Measurements from ENCODE around the gene FAM210B.

The FAM210B gene

DNA sequence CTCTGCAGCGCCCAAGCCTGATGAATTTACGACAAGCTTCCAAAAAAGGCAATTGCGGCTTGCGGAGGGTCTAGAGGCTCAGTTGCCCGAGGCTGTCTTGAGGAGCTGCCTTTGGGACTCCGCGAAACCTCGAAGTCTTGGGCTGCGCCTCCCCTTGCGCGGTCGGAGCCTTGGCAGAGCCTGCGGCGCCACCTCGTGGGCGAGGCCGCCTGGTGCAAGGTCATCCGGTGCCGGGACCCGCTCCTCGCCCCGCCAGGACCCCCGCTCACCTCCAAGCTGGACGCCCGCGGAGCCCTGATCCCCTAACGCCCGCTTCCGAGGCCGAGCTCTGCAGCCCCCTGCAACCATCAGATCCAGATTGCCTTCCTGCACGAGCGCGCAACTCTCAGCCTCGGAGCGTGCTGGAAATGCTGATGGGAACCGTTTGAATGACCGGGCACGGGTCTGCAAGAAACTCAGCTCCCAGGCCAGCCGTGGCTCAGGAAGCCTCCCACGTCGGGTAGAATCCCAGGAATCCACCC lies 14.9 kb upstream of the FAM210B start:
- DNase-seq (ENCODE audit: insufficient read length, low spot score) = peak; percentile 73
- TF ChIP-seq POU2F2 (IDR thresholded peaks at IDR 0.05; ENCODE audit: low read depth, low read length) = no peak
- no peak for TF ChIP-seq SPI1 (IDR thresholded peaks at IDR 0.05; ENCODE audit: low read depth, low read length)
- TF ChIP-seq PAX5 (IDR thresholded peaks at IDR 0.05; ENCODE audit: insufficient read depth, low read length, severe bottlenecking) = no peak
- TF ChIP-seq POLR2A (IDR thresholded peaks at IDR 0.05; ENCODE audit: low read depth, low read length) = no peak
- no peak for TF ChIP-seq TAF1 (IDR thresholded peaks at IDR 0.05; ENCODE audit: low read depth, low read length)
- TF ChIP-seq POLR2AphosphoS5 (IDR thresholded peaks at IDR 0.05; ENCODE audit: low read depth, low read length) = no peak
- FAIRE-seq = no peak

DNA sequence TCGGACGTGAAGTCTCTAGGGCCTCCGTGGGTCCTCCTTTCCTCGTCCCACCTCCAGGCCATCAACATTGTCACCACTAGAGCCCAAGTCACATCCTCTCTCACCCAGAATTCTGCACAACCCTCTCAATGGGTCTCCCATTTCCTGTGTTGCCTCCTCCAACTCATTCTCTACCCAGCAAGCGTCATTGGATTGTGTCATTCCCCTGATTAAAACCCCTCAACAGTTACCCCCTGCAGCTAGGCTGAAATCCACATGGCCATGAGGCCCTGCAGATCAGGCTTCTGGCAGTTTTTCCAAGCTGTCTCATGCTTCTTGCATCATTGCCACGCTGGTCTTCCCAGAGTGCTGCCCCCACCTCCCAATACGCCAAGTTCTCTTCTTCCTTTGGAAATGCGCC lies 12.9 kb upstream of the FAM210B start:
- FAIRE-seq = no peak
- TF ChIP-seq POU2F2 (IDR thresholded peaks at IDR 0.05; ENCODE audit: low read depth, low read length) = no peak
- no peak for TF ChIP-seq POLR2A (IDR thresholded peaks at IDR 0.05; ENCODE audit: low read depth, low read length)
- TF ChIP-seq PAX5 (IDR thresholded peaks at IDR 0.05; ENCODE audit: insufficient read depth, low read length, severe bottlenecking) = no peak
- no peak for TF ChIP-seq TAF1 (IDR thresholded peaks at IDR 0.05; ENCODE audit: low read depth, low read length)
- TF ChIP-seq SPI1 (IDR thresholded peaks at IDR 0.05; ENCODE audit: low read depth, low read length) = no peak
- TF ChIP-seq POLR2AphosphoS5 (IDR thresholded peaks at IDR 0.05; ENCODE audit: low read depth, low read length) = no peak
- no peak for DNase-seq (ENCODE audit: insufficient read length, low spot score)

DNA sequence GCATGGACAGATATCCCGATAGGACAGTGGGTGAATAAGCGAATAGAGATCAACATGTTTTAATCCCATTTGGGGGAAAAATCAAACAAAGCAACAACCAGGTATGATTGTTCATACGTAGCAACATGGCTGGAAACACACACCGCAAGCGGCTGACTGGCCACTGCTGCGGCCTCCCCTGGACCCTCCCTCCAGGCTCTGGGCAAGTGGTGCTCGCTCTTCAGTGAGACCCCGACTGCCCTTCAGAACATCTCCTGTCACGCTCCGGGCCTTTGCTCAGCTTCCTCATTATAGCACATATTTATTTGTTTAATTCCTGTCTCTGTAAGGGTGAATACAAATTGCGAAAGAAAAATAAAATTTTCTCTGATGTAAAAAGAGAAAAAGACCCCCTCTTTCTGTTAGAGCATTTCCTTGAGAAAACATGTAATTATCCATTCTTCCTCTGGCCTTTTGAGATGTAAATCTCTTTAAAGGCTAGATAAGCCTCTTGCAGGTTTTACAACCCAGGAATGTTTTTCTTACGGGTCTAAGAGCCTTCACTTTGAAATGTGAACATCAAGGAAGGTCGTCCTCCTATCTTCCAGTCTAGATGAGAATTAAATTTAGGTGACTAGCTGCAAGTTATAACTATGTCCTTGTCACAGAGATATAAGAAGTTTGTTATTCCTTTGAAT lies 11.0 kb upstream of the FAM210B start:
- no peak for DNase-seq (ENCODE audit: insufficient read length, low spot score)
- no peak for FAIRE-seq
- TF ChIP-seq POLR2A (IDR thresholded peaks at IDR 0.05; ENCODE audit: low read depth, low read length) = no peak
- TF ChIP-seq PAX5 (IDR thresholded peaks at IDR 0.05; ENCODE audit: insufficient read depth, low read length, severe bottlenecking) = no peak
- TF ChIP-seq POLR2AphosphoS5 (IDR thresholded peaks at IDR 0.05; ENCODE audit: low read depth, low read length) = no peak
- TF ChIP-seq SPI1 (IDR thresholded peaks at IDR 0.05; ENCODE audit: low read depth, low read length) = no peak
- TF ChIP-seq POU2F2 (IDR thresholded peaks at IDR 0.05; ENCODE audit: low read depth, low read length) = no peak
- TF ChIP-seq TAF1 (IDR thresholded peaks at IDR 0.05; ENCODE audit: low read depth, low read length) = no peak

DNA sequence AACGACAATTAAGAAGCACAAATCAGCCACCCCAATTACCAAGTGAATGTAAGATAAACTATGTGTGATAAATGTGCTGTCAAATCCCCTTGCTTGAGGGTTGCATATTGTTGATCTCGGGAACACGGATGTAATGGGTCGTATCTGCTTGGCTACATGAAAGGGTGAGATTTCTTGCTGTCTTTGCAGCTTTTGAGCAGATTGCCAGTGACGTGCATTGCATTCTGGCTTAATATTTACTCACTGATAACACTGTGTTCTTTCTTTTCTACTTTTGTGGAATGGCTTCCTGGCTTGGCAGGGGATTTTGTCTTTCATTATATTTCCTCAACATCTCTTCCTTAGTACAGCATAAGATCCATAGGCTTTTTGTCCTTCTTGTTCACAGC lies 10.5 kb upstream of the FAM210B start:
- no peak for TF ChIP-seq TAF1 (IDR thresholded peaks at IDR 0.05; ENCODE audit: low read depth, low read length)
- TF ChIP-seq PAX5 (IDR thresholded peaks at IDR 0.05; ENCODE audit: insufficient read depth, low read length, severe bottlenecking) = no peak
- TF ChIP-seq POU2F2 (IDR thresholded peaks at IDR 0.05; ENCODE audit: low read depth, low read length) = no peak
- no peak for TF ChIP-seq SPI1 (IDR thresholded peaks at IDR 0.05; ENCODE audit: low read depth, low read length)
- no peak for TF ChIP-seq POLR2AphosphoS5 (IDR thresholded peaks at IDR 0.05; ENCODE audit: low read depth, low read length)
- FAIRE-seq (no peak), DNase-seq (ENCODE audit: insufficient read length, low spot score) (no peak)

DNA sequence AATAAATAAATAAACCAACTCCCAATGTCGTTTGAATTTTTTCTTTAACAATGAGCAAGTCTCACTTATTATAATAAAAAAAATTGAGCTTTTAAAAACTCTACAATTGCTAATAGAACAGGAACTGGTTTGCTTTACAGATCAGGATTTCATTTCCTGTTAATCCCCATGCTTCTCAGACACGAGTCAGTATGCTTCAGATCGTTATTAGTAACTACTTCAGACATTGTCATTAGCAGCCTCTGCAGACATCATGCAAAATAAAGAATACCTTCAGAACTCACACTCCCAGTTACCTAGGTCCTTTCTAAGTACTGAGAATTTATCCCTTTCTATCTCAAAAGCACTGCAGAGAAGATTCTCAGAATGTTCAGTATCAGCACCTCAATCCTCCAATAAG lies 10.0 kb upstream of the FAM210B start:
- no peak for FAIRE-seq
- no peak for DNase-seq (ENCODE audit: insufficient read length, low spot score)
- TF ChIP-seq TAF1 (IDR thresholded peaks at IDR 0.05; ENCODE audit: low read depth, low read length) (no peak), POLR2AphosphoS5 (IDR thresholded peaks at IDR 0.05; ENCODE audit: low read depth, low read length) (no peak), POU2F2 (IDR thresholded peaks at IDR 0.05; ENCODE audit: low read depth, low read length) (no peak), POLR2A (IDR thresholded peaks at IDR 0.05; ENCODE audit: low read depth, low read length) (no peak), PAX5 (IDR thresholded peaks at IDR 0.05; ENCODE audit: insufficient read depth, low read length, severe bottlenecking) (no peak), SPI1 (IDR thresholded peaks at IDR 0.05; ENCODE audit: low read depth, low read length) (no peak)

DNA sequence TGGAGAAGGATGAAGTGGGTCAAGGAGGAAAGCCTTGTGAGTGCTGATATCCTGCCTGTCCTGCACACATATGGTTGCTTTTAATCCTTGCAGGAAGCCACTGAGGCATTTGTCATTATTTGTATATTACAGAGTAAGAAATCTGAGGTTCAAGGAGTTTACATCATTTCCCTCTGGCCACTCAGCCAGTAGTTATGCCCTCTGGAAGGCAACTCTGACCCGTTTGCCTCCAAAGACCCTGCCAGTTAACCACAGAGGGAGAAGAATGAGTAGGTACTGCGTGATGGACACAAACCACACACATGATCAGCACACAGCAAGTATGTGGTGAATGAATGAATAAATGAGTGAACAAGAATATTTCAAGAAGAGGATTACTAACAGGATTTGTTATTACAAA lies 7.9 kb upstream of the FAM210B start:
- FAIRE-seq = no peak
- DNase-seq (ENCODE audit: insufficient read length, low spot score) = no peak

DNA sequence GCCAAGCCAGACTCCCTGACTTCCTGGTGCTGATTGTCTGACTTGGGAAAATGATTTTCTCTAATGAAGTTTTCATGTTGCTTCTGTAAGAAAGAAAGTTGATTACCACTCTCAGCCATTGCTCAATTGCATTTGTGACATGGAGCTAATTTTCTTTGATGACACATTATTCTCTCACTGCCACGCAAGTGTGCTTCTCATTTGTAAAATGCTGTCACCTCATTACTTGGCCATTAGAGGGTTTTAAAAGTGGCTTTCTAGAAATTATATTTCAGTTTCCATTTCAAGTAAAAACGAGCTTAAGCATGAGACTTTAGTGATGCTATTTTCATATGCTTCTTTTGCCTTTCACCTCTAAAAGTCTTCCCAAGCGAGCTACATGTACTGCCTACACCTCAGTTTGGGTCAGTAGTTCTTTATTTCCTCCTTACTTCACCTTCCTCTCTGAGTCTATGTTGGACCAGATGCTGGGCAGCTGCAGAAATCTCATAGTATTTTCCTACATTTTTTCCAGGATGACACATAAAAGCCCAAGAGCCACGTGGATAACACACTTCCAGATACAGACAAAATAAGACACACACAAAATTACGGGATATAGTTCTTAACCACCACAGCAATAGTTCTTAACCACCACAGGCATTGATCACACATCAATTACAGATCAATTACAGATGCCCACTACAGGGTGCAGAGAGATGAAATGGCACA lies 6.3 kb upstream of the FAM210B start:
- no peak for TF ChIP-seq POU2F2 (IDR thresholded peaks at IDR 0.05; ENCODE audit: low read depth, low read length)
- TF ChIP-seq POLR2A (IDR thresholded peaks at IDR 0.05; ENCODE audit: low read depth, low read length) = no peak
- no peak for TF ChIP-seq PAX5 (IDR thresholded peaks at IDR 0.05; ENCODE audit: insufficient read depth, low read length, severe bottlenecking)
- TF ChIP-seq POLR2AphosphoS5 (IDR thresholded peaks at IDR 0.05; ENCODE audit: low read depth, low read length) = no peak
- no peak for DNase-seq (ENCODE audit: insufficient read length, low spot score)
- FAIRE-seq = no peak

More for the DNA sequence above, 7.9 kb upstream of the FAM210B start:
- TF ChIP-seq POLR2AphosphoS5 (IDR thresholded peaks at IDR 0.05; ENCODE audit: low read depth, low read length) (no peak), PAX5 (IDR thresholded peaks at IDR 0.05; ENCODE audit: insufficient read depth, low read length, severe bottlenecking) (no peak), SPI1 (IDR thresholded peaks at IDR 0.05; ENCODE audit: low read depth, low read length) (no peak), POLR2A (IDR thresholded peaks at IDR 0.05; ENCODE audit: low read depth, low read length) (no peak)

DNA sequence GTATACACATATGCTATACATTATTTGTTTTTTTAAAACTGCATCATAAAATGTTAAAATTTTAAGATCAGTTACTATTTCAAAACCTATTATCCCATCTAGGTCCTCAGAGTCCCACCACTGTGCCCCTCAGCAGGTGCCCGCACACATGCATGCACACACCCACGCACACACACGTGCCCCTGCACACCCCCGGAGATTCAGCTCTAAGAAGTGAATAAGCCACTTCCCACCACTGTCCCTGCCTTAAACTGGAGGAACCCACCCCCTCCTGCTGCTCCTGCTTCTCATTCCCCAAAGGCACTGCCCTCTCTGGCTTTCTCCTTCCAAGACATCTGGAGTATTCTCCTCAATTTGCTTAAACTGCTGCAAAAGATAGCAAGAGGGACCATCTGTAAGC lies 5.4 kb upstream of the FAM210B start:
- TF ChIP-seq POLR2A (IDR thresholded peaks at IDR 0.05; ENCODE audit: low read depth, low read length) (no peak), POU2F2 (IDR thresholded peaks at IDR 0.05; ENCODE audit: low read depth, low read length) (no peak), SPI1 (IDR thresholded peaks at IDR 0.05; ENCODE audit: low read depth, low read length) (no peak)
- no peak for DNase-seq (ENCODE audit: insufficient read length, low spot score)
- no peak for FAIRE-seq

DNA sequence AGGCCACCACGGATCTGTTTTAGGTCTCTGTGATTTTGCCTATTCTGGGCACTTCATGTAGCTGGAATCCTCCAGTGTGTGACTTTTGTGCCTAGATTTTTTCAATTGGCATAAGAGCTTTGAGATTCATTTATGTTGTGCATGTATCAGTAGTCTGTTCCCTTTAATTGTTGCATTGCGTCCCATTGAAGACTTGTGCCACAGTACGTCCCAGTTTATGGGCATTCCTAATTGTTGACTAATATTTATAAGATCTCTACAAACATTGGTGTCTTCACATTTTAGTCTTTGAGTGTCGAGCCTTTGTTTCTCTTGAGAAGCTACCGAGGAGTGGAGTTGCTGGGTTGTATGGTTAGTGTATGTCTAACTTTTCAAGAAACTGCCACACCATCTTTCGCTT lies 704 bp upstream of the FAM210B start:
- no peak for FAIRE-seq
- no peak for DNase-seq (ENCODE audit: insufficient read length, low spot score)
- TF ChIP-seq POLR2A (IDR thresholded peaks at IDR 0.05; ENCODE audit: low read depth, low read length) (no peak), TAF1 (IDR thresholded peaks at IDR 0.05; ENCODE audit: low read depth, low read length) (no peak), PAX5 (IDR thresholded peaks at IDR 0.05; ENCODE audit: insufficient read depth, low read length, severe bottlenecking) (no peak), POU2F2 (IDR thresholded peaks at IDR 0.05; ENCODE audit: low read depth, low read length) (no peak), POLR2AphosphoS5 (IDR thresholded peaks at IDR 0.05; ENCODE audit: low read depth, low read length) (no peak), SPI1 (IDR thresholded peaks at IDR 0.05; ENCODE audit: low read depth, low read length) (no peak)
